Activated gamma-delta T cell treated with Interleukin-2 at 50 U/mL for 16 hours (primary cell): ENCODE measurements around the gene ANO8.
A peak's percentile ranks its signal among the peaks of the same experiment; 100 is the strongest.
"Not testable (repeated sequence)": the region's sequence is repeated elsewhere in the genome, so short reads cannot be mapped to it uniquely, and the experiment has no call there.

Experiments
- DNase-seq: peaks from one replicate; pipeline ENCODE4 v3.0.0-alpha.2; 2020

ANO8 gene

GRCh38 chr19:17306285-17306714 lies 28.4 kb downstream of the ANO8 start:
- no peak for DNase-seq

- peak; percentile 94 for DNase-seq
Measured at GRCh38 chr19:17305517-17306284, 29.0 kb downstream of the ANO8 start, which contains the start of gene MRPL34. Gene MRPL34 (plus strand): TSS chr19:17305872. CDS start chr19:17305893, 21 bp downstream.

- DNase-seq: no peak
Measured at GRCh38 chr19:17305216-17305516, 29.5 kb downstream of the ANO8 start.

- no peak for DNase-seq
Measured at GRCh38 chr19:17304386-17305215, 30.1 kb downstream of the ANO8 start.

GRCh38 chr19:17303940-17304267 lies 30.8 kb downstream of the ANO8 start:
- no peak for DNase-seq

GRCh38 chr19:17303167-17303939 lies 31.3 kb downstream of the ANO8 start, which contains the start of gene ABHD8:
Gene ABHD8 (minus strand): TSS chr19:17303425. CDS start chr19:17301616, 1,809 bp downstream.
- DNase-seq: peak; percentile 92

GRCh38 chr19:17302391-17303166 lies 32.1 kb downstream of the ANO8 start:
- DNase-seq: no peak

- DNase-seq: no peak
Measured at GRCh38 chr19:17300992-17301619, 33.5 kb downstream of the ANO8 start.

GRCh38 chr19:17296976-17297375 lies 37.7 kb downstream of the ANO8 start:
- DNase-seq: no peak

GRCh38 chr19:17296273-17296672 lies 38.4 kb downstream of the ANO8 start:
- no peak for DNase-seq

- not testable (repeated sequence) for DNase-seq
Measured at GRCh38 chr19:17295551-17295950, 39.1 kb downstream of the ANO8 start.

- no peak for DNase-seq
Measured at GRCh38 chr19:17294051-17294891, 40.4 kb downstream of the ANO8 start.

- no peak for DNase-seq
Measured at GRCh38 chr19:17293605-17294004, 41.0 kb downstream of the ANO8 start.

- DNase-seq: peak; percentile 77
Measured at GRCh38 chr19:17292301-17293074, 42.2 kb downstream of the ANO8 start.

GRCh38 chr19:17289489-17289888 lies 45.2 kb downstream of the ANO8 start:
- no peak for DNase-seq

GRCh38 chr19:17286752-17287151 lies 47.9 kb downstream of the ANO8 start:
- no peak for DNase-seq

GRCh38 chr19:17286263-17286662 lies 48.4 kb downstream of the ANO8 start:
- DNase-seq: no peak

GRCh38 chr19:17285415-17286135 lies 49.1 kb downstream of the ANO8 start:
- no peak for DNase-seq

- no peak for DNase-seq
Measured at GRCh38 chr19:17283504-17283996, 51.1 kb downstream of the ANO8 start.
